BLaER1 (cell line): ENCODE data around the gene HYLS1.

Experiments
- H3K27ac ChIP-seq: shearing (Covaris generic); formaldehyde crosslinking; 2 replicates; pipeline ENCODE4 v1.8.1; 2022
- H3K27me3 ChIP-seq: shearing (Covaris generic); formaldehyde crosslinking; 2 replicates; pipeline ENCODE4 v1.8.1; 2022
- H3K36me3 ChIP-seq: shearing (Covaris generic); formaldehyde crosslinking; 2 replicates; pipeline ENCODE4 v1.8.1; 2022
- H3K4me1 ChIP-seq: shearing (Covaris generic); formaldehyde crosslinking; 2 replicates; pipeline ENCODE4 v1.8.1; 2022
- H3K4me2 ChIP-seq: shearing (Covaris generic); formaldehyde crosslinking; 2 replicates; pipeline ENCODE4 v1.8.1; 2022
- H3K4me3 ChIP-seq: shearing (Covaris generic); formaldehyde crosslinking; 2 replicates; pipeline ENCODE4 v1.8.1; 2022
- H3K9ac ChIP-seq: shearing (Covaris generic); formaldehyde crosslinking; 2 replicates; pipeline ENCODE4 v1.8.1; 2022
- H3K9me3 ChIP-seq: shearing (Covaris generic); formaldehyde crosslinking; 2 replicates; pipeline ENCODE4 v1.8.1; 2022
- H4K20me1 ChIP-seq: shearing (Covaris generic); formaldehyde crosslinking; 2 replicates; pipeline ENCODE4 v1.8.1; 2022
- Cebpa-rat ChIP-seq: shearing (Covaris generic); IDR thresholded peaks from 2 replicates; pipeline ENCODE4 v1.8.1; 2022

The HYLS1 gene

GRCh38 chr11:125873881-125874555 is 13.4 kb upstream of the HYLS1 start:
- Histone ChIP-seq H4K20me1 (no peaks in the 10 kb centered on the region), H3K4me2 (no peak overlapping the region), H3K9ac (no peak overlapping the region), H3K27ac (no peak overlapping the region), H3K27me3 (no peaks in the 10 kb centered on the region), H3K36me3 (no peaks in the 10 kb centered on the region), H3K4me1 (no peaks in the 10 kb centered on the region), H3K4me3 (no peak overlapping the region), H3K9me3 (peaks cover 10% of the 10 kb centered on the region)
- TF ChIP-seq Cebpa-rat = no peak

GRCh38 chr11:125874556-125875124 is 12.8 kb upstream of the HYLS1 start:
- Histone ChIP-seq H3K9ac (no peak overlapping the region), H3K9me3 (peaks cover 10% of the 10 kb centered on the region), H3K27ac (no peak overlapping the region), H3K36me3 (no peaks in the 10 kb centered on the region), H4K20me1 (no peaks in the 10 kb centered on the region), H3K4me3 (no peak overlapping the region), H3K27me3 (no peaks in the 10 kb centered on the region), H3K4me2 (no peak overlapping the region), H3K4me1 (no peaks in the 10 kb centered on the region)
- no peak for TF ChIP-seq Cebpa-rat

- Histone ChIP-seq H3K36me3 (no peaks in the 10 kb centered on the region), H3K4me2 (no peak overlapping the region)
- no peak for TF ChIP-seq Cebpa-rat
Measured at GRCh38 chr11:125881291-125881690, 6.2 kb upstream of the HYLS1 start.

GRCh38 chr11:125883375-125883774 is 4.1 kb upstream of the HYLS1 start:
- H4K20me1 ChIP-seq = no peaks in the 10 kb centered on the region
- H3K27me3 ChIP-seq = no peaks in the 10 kb centered on the region
- H3K27ac ChIP-seq = no peak overlapping the region
- no peak overlapping the region for H3K4me3 ChIP-seq
- H3K9me3 ChIP-seq = peaks cover 14% of the 10 kb centered on the region; the same call in 1 of the 2 replicates
- no peaks in the 10 kb centered on the region for H3K36me3 ChIP-seq
- no peak overlapping the region for H3K4me2 ChIP-seq
- no peak for TF ChIP-seq Cebpa-rat
- H3K9ac ChIP-seq = no peak overlapping the region
- peaks cover 12% of the 10 kb centered on the region for H3K4me1 ChIP-seq

More at GRCh38 chr11:125881291-125881690, 6.2 kb upstream of the HYLS1 start:
- Histone ChIP-seq H3K4me1 (peaks cover 2% of the 10 kb centered on the region; the same call in 1 of the 2 replicates), H4K20me1 (no peaks in the 10 kb centered on the region), H3K9ac (no peak overlapping the region), H3K27me3 (no peaks in the 10 kb centered on the region), H3K27ac (no peak overlapping the region), H3K4me3 (no peak overlapping the region), H3K9me3 (peaks cover 10% of the 10 kb centered on the region; the same call in 1 of the 2 replicates)

GRCh38 chr11:125886997-125887372 is 483 bp upstream of the HYLS1 start:
- peaks cover 13% of the 10 kb centered on the region; the same call in 1 of the 2 replicates for H3K36me3 ChIP-seq
- peak overlapping the region; percentile 97 for H3K27ac ChIP-seq
- H3K4me2 ChIP-seq = peak overlapping the region; percentile 89
- H3K4me3 ChIP-seq = peak overlapping the region; percentile 98
- no peak for TF ChIP-seq Cebpa-rat
- H4K20me1 ChIP-seq = peaks cover 29% of the 10 kb centered on the region
- H3K9ac ChIP-seq = peak overlapping the region; percentile 92
- H3K4me1 ChIP-seq = peaks cover 38% of the 10 kb centered on the region
- H3K9me3 ChIP-seq = peaks cover 14% of the 10 kb centered on the region; the same call in 1 of the 2 replicates
- no peaks in the 10 kb centered on the region for H3K27me3 ChIP-seq

GRCh38 chr11:125890447-125891100 is 3.1 kb downstream of the HYLS1 start:
- Histone ChIP-seq H3K9ac (no peak overlapping the region), H3K36me3 (peaks cover 49% of the 10 kb centered on the region), H3K4me2 (peak overlapping the region; percentile 36), H4K20me1 (peaks cover 65% of the 10 kb centered on the region), H3K4me3 (no peak overlapping the region), H3K27ac (no peak overlapping the region), H3K9me3 (peaks cover 10% of the 10 kb centered on the region; the same call in 1 of the 2 replicates), H3K4me1 (peaks cover 38% of the 10 kb centered on the region), H3K27me3 (no peaks in the 10 kb centered on the region)
- no peak for TF ChIP-seq Cebpa-rat

GRCh38 chr11:125892071-125892470 is 4.6 kb downstream of the HYLS1 start:
- no peak overlapping the region for H3K9ac ChIP-seq

GRCh38 chr11:125892994-125893393 is 5.5 kb downstream of the HYLS1 start:
- Histone ChIP-seq H3K4me1 (peaks cover 28% of the 10 kb centered on the region), H3K27me3 (no peaks in the 10 kb centered on the region), H3K4me3 (no peak overlapping the region), H3K27ac (no peak overlapping the region), H3K36me3 (peaks cover 60% of the 10 kb centered on the region), H4K20me1 (peaks cover 88% of the 10 kb centered on the region), H3K4me2 (no peak overlapping the region), H3K9me3 (no peaks in the 10 kb centered on the region), H3K9ac (no peak overlapping the region)
- no peak for TF ChIP-seq Cebpa-rat

More at GRCh38 chr11:125892071-125892470, 4.6 kb downstream of the HYLS1 start:
- no peak overlapping the region for H3K4me3 ChIP-seq
- no peak overlapping the region for H3K27ac ChIP-seq
- peaks cover 28% of the 10 kb centered on the region for H3K4me1 ChIP-seq
- no peaks in the 10 kb centered on the region for H3K27me3 ChIP-seq
- no peaks in the 10 kb centered on the region for H3K9me3 ChIP-seq
- no peak overlapping the region for H3K4me2 ChIP-seq
- H3K36me3 ChIP-seq = peaks cover 55% of the 10 kb centered on the region
- TF ChIP-seq Cebpa-rat = no peak
- peaks cover 79% of the 10 kb centered on the region for H4K20me1 ChIP-seq

GRCh38 chr11:125901872-125902271 is 14.4 kb downstream of the HYLS1 start:
- peaks cover 3% of the 10 kb centered on the region; the same call in 1 of the 2 replicates for H3K4me1 ChIP-seq
- H3K27me3 ChIP-seq = no peaks in the 10 kb centered on the region
- no peak for TF ChIP-seq Cebpa-rat
- H3K4me2 ChIP-seq = peak overlapping the region; percentile 26; the same call in 1 of the 2 replicates
- H4K20me1 ChIP-seq = peaks cover 41% of the 10 kb centered on the region
- H3K9me3 ChIP-seq = no peaks in the 10 kb centered on the region; the same call in 1 of the 2 replicates
- H3K4me3 ChIP-seq = no peak overlapping the region
- H3K9ac ChIP-seq = no peak overlapping the region
- H3K27ac ChIP-seq = no peak overlapping the region
- H3K36me3 ChIP-seq = peaks cover 43% of the 10 kb centered on the region
